Activated effector memory CD4-positive, alpha-beta T cell treated with anti-CD3 and anti-CD28 coated beads, Interleukin-2, amount 50 U/mL, for 16 hours (primary cell): ENCODE data around the gene COQ9.
"Not testable (repeated sequence)": the region's sequence is repeated elsewhere in the genome, so short reads cannot be mapped to it uniquely, and the experiment has no call there.

Experiments
- DNase-seq: peaks from one replicate; pipeline ENCODE4 v3.0.0-alpha.2; 2020

Gene COQ9

DNA sequence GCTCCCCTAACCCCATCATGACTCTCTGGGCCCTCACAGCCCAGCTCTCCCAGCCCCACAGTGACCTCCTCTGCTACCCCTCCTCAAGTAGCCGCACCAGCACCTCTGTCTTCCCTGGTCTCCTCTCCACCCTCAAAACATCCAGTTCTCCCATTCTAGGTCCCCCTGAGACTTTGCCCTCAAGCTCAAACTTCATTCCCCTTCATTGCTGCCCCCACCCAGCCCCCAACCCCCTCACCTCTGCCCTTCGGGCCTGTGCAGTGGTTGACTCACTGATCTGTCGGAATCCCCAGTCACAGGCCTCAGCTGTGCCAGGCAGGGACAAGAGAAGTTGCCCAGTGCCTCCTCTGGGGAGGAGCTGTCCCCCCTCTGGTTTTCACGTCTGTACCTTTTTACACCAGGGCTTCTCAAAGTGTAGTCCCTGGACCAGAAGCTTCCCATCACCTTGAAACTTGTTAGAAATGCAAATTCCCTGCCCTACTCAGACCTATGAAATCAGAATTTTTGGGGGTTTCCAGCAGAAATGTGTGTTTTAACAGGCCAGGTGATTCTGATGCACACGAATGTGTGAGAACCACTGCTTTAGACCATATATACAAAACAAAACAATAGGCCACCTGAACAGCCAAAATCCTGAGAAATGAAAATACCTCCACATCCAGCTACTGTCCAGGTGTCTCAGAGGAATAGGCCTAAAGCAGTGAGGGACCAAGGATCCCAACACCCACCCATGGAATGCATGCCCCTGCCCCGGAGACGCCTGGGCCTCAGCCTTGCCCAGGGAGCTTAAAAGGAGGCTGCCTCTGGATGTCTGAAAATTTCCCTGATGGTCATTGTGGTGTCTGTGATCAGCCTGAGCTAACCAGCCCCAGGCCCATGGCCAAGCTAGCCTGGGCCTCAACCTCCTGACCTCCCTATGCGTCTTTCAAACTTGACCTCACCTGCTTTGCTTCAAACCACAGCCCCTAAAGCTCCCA, 39.9 kb downstream of the COQ9 start:
- peak; percentile 25 for DNase-seq

DNA sequence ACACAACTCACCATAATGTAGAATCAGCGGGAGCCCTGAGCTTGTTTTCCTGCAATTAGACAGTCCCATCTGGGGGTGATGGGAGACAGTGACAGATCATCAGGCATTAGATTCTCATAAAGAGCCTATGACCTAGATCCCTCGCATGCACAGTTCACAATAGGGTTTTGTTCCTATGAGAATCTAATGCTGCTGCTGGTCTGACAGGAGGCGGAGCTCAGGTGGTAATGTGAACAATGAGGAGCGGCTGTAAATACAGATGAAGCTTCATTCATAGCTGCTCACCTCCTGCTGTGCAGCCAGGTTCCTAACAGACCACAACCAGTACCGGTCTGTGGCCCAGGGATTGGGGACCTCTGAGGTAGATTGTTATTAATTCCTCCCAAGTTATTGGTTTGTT, 42.0 kb downstream of the COQ9 start:
- no peak for DNase-seq

DNA sequence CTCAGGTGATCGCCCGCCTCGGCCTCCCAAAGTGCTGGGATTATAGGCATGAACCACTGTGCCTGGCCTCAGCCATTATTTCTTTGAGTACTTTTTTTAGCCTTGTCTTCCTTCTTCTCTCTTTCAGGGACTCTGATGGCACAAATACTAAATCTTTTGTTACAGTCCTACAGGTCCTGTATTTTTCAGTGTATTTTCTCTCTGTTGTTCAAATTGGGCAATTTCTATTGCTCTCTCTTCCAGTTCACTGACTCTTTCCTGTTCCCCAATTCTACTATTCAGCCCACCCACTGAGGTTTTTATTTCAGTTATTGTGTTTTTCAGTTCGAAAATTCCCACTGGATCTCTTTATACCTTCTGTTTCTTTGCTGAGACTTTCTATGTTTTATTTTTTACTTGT, 46.5 kb downstream of the COQ9 start:
- no peak for DNase-seq

DNA sequence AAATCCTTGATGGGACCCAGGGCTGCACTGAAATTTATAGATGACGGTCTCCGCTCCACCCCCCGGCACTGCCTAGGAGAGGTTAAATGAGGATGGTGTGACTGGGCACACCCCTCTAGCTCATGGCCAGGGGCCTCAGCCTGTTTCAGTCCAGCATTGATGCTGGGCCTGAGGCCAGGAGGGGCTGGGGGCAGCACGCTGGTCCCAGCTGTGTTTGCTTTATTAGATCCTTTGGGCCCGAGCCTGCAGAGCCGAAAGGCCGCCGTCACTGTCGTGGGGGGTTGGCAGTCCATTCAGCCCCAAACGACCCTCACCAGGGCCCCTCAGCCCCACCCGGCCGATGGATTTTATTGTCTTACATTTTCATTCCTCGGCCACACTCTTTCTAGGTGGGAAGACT, 49.8 kb downstream of the COQ9 start:
- DNase-seq, result no peak

DNA sequence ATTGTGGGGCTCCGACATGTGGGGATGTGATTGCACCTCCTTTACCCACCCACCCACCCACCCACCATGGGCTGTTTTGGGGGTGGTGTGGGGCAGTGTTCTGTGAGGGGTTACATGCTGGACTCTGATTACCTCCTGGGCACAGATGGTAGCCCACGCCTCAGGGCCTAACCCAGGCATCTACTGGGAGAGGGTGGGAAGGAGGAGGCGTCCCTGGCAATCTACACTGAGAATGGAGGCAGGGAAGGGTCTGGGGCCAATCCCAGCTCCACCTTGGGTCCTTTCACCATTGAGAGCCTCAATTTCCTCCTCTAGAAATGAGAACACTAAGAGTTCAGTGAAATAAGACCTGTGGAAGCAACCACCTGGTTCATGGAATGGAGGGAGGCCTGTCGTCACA, 50.8 kb downstream of the COQ9 start:
- DNase-seq, result no peak

DNA sequence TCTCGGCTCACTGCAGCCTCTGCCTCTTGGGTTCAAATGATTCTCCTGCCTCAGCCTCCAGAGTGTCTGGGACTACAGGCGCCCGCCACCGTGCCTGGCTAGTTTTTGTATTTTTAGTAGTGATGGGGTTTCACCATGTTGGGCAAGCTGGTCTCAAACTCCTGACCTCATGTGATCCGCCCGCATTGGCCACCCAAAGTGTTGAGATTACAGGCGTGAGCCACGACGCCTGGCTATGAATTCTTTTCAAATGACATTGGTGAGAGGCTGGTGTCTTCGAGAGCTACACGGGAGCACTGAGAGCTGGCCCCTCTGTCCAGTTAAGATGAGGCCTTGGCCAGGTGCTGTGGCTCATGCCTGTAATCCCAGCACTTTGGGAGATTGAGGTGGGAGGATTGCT, 52.7 kb downstream of the COQ9 start:
- DNase-seq, result not testable (repeated sequence)

DNA sequence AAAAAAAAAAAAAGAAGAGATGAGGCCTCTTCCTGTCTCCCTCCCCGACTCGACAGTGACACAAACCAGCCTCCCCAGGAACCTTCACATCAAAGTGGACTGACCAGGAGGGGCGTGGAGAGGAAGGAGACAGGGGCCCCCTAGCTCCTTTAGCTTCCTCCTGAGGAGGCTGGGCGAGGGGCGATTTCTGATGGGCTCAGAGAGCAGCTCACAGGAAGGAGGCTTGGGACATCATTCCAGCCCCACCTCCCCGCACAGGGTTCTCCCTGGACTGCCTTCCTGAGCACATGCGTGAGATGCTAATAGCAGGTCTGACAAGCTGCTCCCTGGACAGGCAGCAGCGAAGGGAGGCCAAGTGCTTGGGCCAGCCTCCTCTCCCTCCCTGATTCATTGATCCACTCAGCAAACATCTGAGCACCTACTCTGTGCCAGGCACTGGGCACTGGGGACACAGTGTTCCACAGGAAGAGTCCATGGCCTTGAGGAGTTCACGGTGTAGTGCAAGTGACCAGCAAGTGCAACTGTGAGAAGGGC, 53.4 kb downstream of the COQ9 start:
- no peak for DNase-seq

DNA sequence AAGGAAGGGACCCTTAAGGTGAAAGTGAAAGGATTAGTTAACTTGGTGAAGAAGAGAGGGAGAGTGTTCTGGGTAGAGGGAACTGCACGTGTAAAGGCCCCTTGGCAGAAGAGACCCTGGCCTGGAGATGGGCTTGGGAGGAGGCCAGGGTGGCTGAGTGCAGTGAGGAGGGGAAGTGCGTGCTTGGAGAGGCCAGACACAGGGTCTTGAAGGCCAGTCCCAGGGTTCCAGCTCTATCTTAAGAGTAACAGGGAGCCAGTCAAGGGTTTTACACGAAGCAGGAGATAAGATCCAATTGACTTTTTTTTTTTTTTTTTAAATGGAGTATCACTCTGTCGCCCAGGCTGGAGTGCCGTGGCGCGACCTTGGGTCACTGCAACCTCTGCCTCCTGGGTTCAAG, 54.2 kb downstream of the COQ9 start:
- DNase-seq, result no peak

DNA sequence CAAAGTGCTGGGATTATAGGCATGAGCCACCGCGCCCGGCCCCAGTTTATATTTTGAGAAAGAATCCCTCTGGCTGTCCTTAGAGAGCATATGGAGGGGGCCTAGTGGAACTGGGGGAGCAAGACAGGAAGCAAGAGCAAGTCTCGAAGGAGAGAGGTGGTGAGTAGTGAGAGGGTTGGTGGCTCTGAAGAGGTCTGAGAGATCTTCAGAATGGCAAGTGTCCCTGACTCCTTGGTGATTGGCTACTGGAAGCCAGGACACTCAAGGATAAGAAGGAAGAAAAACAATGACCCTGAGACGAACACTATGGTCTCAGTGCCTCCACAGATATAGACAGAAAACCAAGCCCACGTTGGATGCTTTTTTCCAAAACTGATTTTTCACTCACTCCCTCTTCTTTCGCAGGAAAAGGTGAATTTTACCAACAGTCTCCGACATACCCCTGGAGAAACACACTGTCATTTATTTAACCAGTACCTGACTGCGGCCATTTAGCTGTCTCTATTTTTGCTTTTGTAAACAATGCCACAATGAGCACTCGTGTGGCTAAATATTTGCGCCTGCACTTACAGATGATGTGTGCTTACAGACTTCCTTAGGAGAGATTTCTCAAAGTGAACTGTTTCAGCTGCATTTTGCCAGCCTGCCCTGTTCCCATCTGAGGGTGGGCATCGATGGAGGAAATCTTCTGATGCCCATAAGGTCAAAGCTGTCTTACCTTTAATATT, 54.9 kb downstream of the COQ9 start:
- DNase-seq, result no peak

DNA sequence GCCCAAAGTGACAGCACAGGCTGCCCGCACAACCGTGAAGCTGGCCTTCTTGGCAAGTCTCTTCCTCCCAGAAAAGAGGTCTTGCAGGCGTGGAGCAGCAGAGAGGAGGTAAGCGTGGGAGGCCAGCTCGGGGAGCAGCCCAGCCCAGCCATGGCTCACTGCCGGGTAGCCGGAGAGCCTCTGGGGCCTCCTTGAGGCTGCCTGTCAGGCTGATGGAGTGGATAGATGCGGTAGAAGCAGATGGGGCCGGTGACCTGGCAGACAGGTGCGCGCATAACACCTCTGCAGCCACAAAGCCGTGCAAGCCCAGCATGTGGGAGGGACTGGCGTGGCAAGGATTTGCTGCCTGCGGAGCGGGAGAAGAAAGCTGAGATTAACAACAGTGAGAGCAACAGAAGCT, 56.1 kb downstream of the COQ9 start:
- no peak for DNase-seq

DNA sequence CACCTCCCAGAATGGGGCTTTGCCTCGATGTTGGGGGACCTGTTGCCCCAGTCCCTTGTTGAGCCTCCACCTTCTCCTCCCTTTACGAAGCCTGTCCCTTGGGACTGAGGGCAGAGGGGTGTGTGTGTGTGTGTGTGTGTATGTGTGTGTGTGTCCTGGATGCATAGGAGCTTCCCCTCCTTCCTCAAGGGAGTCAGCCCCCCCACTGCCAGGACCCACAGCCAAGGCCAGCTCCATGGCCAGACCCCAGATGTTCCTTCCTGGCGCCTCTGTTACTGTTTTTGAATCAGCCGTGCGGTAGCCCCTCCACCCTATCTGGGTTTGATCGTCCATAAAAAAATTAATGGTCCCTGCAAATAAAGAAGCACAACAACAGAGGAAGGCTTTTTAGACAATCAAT, 56.7 kb downstream of the COQ9 start:
- DNase-seq, result no peak

DNA sequence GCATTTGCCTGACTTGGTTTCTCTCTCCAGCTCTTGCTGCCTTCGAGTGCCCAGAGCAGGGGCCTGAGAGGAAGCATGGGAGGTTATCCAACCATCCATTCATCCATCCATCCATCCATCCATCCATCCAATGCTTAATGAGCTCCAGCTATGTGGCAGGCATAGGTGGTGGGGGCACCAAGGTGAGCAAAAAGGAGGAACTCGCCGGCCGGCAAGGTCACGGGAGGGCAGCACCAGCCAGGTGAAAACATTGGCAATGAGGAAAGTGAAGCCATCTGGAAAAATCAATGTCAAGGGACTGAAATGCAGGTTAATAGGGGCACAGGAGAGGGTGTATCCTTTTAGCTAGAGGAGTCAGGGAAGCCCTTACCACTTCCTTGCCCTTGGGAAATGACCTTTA, 57.2 kb downstream of the COQ9 start:
- no peak for DNase-seq

DNA sequence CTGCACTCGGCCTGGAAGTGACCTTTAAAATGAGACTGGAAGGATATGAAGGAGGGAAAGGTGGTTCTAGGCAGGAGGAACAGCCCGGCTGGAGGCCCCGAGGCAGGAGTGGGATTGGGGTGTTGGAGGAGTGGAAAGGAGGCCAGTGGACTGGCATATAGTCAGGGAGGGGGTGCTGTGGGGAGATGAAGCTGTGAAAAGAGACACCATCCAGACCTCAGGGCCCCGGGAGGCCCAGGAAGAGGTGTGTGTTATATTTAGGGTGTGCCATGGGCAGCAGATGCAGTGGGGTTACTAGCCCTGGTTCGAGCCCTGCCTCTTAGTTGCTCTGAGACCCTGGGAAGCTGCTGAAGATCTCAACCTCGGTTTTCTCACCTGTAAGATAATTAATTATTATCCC, 57.9 kb downstream of the COQ9 start:
- no peak for DNase-seq

DNA sequence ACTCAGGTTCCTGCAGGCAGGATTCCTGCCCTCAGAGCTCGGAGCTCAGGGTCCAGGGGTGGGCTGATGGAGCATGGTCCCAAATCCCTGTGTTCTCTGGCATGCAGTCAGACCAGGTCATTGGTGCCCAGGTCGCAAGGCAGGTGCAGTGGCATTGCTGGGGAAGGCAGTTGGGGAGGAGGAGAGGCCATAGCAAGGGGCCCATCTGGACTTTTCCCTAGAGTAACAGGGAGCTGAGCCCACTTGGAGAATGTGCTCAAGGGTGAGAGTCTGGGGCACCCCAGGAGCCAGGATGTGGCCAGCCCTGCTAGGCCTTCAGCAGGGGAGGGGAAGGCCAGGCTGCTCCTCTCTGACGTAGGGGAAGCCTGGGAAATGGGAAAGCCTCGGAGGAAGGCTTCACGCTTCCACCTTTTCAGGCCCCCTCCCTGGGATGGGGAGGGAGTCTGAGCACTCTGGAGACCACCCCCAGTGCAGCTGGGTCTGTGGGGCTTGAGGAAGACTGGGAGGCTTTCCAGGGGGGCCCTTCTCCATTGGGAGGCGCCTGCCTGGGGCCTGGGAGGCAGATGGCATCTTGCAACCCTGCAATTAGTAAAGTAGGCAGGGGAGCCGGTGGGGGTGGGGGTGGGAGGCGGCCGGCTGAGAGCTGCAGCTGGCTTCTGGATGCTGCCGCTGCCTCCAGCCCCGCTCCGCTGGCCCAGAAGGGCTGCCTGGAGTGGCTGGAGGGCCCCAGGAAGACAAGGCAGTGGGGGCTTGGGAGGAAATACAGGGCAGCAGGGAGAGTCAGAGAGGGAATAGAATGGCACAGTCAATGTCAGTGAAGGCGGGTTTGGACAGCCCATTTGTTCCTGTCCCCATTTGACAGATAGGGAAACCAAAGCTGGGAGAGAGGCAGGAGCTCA, 60.1 kb downstream of the COQ9 start:
- no peak for DNase-seq

DNA sequence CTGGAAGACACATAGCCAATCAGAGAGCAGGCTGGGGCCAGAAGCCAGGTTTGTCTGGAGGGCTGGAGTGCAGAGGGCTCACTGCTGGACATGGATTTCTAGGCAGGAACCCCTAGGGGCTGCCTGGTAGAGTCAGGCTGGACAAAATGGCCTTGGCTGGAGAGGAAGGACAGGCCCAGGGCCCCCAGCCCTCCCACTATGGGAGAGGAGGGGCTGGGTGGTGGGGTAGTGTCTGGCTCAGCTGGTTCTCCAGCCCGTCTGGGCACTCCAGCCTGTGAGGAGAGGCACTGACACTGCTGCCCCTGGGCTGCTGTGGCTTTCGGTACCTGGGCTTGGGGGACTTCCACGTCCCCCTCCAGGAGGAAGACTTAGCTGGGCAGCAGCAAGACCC, 60.8 kb downstream of the COQ9 start:
- DNase-seq, result no peak

DNA sequence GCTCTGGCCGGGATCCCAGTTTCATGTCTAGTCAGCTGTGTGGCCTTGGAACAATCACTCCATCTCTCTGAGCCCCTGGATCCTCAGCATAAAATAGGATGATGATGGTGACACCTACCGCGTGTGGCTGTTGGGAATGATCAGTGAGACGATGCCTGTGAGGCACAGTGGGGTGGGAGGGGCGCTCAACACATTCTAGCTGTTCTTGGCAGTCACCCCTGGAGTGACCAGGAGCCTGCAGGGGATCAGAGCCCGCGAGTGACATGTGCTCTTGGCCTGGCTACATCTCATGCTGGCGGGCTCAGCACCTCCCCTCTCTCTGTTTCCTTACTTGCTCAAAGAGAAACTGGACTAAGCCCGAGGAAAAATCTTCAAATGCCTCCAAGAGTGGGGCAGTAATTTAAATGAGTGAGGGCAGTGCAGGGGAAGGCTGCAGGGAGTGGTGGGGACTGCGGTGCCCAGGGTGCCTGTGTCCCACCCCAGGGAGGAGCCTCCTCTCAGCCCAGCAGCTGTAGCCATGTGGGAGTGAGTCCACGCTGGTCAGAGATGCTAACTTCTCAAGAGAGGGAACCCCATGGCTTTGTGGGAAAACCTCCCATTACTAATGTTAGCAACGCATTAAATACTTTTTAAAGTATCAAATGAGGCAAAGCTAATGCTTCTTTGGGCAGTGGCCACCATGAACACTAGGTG, 62.1 kb downstream of the COQ9 start:
- no peak for DNase-seq

DNA sequence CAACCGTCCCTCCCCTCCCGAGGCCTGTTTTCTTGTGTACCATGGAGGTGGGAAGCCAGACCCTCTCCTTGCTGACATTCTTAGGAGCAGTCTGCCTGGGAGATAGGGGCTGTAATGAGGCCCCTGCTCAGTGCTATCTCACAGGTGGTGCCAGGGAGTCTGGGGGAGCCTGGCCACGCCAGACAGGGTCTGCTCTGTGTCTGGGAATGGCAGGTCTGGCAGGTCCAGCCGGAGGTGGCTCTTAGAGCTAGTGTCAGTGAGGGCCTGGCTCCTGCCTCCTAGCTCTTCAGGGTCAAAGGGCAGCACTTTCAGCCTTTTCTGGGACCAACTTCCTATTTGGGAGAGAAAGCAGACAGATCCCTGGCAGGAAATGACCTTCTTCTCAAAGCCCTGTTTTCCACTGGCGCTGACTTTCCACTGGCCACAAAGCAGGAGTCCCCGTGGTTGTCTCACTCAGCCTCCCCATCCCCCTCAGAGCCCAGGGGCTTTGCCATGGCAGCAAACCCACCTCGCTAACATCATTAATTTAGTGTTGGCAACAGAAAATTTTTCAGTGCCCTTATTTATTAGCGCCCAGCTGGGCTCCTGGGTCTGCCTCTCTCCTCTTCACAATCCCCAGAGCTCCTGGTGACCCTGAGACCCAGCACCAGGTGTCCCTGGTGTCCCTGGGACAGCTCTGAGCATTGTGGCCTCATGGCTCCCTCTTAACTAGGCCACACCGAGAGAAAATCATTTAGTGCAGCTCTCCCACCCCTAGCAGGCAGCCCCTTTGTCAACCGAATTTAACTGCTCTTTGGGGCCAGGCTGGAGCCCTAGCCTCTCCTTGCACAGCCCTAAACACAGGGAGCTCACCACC, 63.0 kb downstream of the COQ9 start:
- no peak for DNase-seq
